ENCODE data around the gene DEAF1. TPM values are rescaled to one million over a fixed set of nuclear protein-coding genes. Genes with fewer than 3 reads are reported as not detected.

Gene DEAF1
- total and polyA plus RNA-seq, 2 experiments from 2014 or later = 88.6 to 90.0 TPM

DNA sequence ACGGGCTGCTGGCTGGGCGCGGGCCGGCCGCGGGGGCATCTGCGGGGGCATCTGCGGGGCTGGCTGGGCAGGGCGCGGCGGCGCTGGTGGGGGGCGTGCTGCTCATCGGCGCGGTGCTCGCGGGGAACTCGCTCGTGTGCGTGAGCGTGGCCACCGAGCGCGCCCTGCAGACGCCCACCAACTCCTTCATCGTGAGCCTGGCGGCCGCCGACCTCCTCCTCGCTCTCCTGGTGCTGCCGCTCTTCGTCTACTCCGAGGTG lies 57.8 kb downstream of the DEAF1 start:
- H3K27ac ChIP-seq = no peak overlapping the region
- H3K36me3 ChIP-seq = no peaks in the 10 kb centered on the region
- no peaks in the 10 kb centered on the region for H3K9me3 ChIP-seq (ENCODE audit: low read depth)
- DNase-seq (ENCODE audit: low read depth in 1 of 2, low spot score in 1 of 2) = no peak
- TF ChIP-seq, protein P1, sequence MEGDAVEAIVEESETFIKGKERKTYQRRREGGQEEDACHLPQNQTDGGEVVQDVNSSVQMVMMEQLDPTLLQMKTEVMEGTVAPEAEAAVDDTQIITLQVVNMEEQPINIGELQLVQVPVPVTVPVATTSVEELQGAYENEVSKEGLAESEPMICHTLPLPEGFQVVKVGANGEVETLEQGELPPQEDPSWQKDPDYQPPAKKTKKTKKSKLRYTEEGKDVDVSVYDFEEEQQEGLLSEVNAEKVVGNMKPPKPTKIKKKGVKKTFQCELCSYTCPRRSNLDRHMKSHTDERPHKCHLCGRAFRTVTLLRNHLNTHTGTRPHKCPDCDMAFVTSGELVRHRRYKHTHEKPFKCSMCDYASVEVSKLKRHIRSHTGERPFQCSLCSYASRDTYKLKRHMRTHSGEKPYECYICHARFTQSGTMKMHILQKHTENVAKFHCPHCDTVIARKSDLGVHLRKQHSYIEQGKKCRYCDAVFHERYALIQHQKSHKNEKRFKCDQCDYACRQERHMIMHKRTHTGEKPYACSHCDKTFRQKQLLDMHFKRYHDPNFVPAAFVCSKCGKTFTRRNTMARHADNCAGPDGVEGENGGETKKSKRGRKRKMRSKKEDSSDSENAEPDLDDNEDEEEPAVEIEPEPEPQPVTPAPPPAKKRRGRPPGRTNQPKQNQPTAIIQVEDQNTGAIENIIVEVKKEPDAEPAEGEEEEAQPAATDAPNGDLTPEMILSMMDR (IDR thresholded peaks at IDR 0.05; ENCODE audit: low read depth, low read length) = no peak
- peaks cover 25% of the 10 kb centered on the region for H3K4me1 ChIP-seq (ENCODE audit: low read depth)
- peak overlapping the region; percentile 12 for H3K4me3 ChIP-seq
- peaks cover 62% of the 10 kb centered on the region for H3K27me3 ChIP-seq

DNA sequence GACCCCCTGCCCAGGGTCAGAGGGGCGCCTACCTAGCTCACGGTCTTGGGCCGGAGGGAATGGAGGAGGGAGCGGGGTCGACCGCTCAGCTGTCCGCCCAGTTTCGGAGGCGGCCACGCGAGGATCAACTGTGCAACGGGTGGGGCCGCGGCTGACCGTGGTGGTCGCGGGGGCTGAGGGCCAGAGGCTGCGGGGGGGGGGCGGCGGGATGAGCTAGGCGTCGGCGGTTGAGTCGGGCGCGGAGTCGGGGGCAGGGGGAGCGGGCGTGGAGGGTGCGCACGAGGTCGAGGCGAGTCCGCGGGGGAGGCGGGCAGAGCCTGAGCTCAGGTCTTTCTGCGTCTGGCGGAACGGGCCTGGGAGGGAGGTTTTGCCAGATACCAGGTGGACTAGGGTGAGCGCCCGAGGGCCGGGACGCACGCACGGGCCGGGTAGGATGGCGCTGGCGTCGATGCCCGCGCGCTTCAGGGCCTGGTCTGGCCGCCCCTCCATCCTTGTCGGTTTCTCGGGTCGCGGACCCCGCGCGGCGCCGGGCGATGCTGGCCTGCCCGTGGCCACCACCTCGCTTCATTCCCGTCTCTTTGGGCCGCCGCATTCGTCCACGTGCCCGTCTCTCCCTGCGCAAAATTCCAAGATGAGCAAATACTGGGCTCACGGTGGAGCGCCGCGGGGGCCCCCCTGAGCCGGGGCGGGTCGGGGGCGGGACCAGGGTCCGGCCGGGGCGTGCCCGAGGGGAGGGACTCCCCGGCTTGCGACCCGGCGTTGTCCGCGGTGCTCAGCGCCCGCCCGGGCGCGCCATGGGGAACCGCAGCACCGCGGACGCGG lies 58.3 kb downstream of the DEAF1 start, which contains the start of gene DRD4:
Gene DRD4 (plus strand): TSS at position 759 of the 822 bp plus-strand sequence. CDS start 36 bp downstream, at position 795.
- no peaks in the 10 kb centered on the region for H3K36me3 ChIP-seq
- H3K9me3 ChIP-seq (ENCODE audit: low read depth) = no peaks in the 10 kb centered on the region
- H3K4me3 ChIP-seq = peak within 1 kb of the TSS; percentile 12
- H3K4me1 ChIP-seq (ENCODE audit: low read depth) = peaks cover 25% of the 10 kb centered on the region
- peaks cover 62% of the 10 kb centered on the region for H3K27me3 ChIP-seq
- DNase-seq (ENCODE audit: low read depth in 1 of 2, low spot score in 1 of 2) = peak; percentile 37 to 58
- no peak within 1 kb of the TSS for H3K27ac ChIP-seq
- TF ChIP-seq, protein P1 (IDR thresholded peaks at IDR 0.05; ENCODE audit: low read depth, low read length) = no peak

DNA sequence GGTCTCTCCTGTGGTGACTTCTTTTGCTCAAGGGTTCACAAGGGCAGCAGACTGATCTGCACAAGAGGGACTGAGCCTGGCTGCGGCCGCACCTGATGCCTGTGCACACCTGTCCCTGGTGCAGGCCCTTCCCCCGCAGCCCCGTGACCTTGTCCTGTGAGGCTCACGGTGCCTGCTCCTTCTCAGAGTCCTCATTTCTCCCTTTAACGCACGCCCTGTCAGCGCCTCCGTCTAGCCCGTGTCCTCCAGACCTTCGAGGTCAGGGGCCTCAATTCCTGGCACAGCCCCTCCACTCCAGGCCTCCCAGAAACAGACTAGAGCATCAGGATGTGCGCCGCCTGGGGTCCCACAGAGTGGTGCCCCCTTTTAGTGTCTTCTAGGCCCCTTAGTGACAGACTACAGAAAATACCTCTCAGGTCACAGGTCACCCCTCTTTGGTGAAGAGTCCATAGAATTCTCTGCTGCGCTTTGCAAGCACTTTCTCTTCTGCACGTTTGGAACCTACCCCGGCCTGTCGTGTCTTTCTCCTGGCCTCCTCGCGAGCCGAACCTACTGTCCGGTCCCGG lies 59.0 kb downstream of the DEAF1 start:
- no peaks in the 10 kb centered on the region for H3K36me3 ChIP-seq
- peaks cover 25% of the 10 kb centered on the region for H3K4me1 ChIP-seq (ENCODE audit: low read depth)
- H3K4me3 ChIP-seq = no peak overlapping the region
- no peak overlapping the region for H3K27ac ChIP-seq
- H3K9me3 ChIP-seq (ENCODE audit: low read depth) = no peaks in the 10 kb centered on the region
- DNase-seq (ENCODE audit: low read depth in 1 of 2, low spot score in 1 of 2) = no peak
- H3K27me3 ChIP-seq = peaks cover 62% of the 10 kb centered on the region
- TF ChIP-seq, protein P1 (IDR thresholded peaks at IDR 0.05; ENCODE audit: low read depth, low read length) = no peak

DNA sequence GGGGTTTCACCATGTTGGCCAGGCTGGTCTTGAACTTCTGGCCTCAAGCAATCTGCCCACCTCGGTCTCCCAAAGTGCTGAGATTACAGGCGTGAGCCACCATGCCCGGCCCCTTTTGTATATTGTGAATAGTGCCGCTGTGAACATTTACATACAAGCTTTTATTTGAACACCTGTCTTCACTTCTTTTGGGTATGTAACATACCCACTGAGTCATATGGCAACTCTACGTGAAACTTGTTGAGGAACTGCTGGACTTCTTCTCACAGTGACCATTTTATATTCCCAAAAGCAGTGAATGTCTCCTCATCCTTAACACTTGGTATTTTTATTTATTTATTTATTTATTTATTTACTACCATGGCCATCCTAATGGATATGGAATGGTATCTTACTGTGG lies 64.2 kb downstream of the DEAF1 start:
- H3K4me3 ChIP-seq = no peak overlapping the region
- no peak for DNase-seq (ENCODE audit: low read depth in 1 of 2, low spot score in 1 of 2)
- no peak overlapping the region for H3K27ac ChIP-seq
- H3K4me1 ChIP-seq (ENCODE audit: low read depth) = peaks cover 16% of the 10 kb centered on the region
- TF ChIP-seq, protein P1 (IDR thresholded peaks at IDR 0.05; ENCODE audit: low read depth, low read length) = no peak
- H3K36me3 ChIP-seq = no peaks in the 10 kb centered on the region
- H3K9me3 ChIP-seq (ENCODE audit: low read depth) = no peaks in the 10 kb centered on the region
- H3K27me3 ChIP-seq = peaks cover 16% of the 10 kb centered on the region

GRCh38 chr11:629237-629583 lies 65.8 kb downstream of the DEAF1 start:
- peak in 1 of 2 donors; percentile 77 for DNase-seq (ENCODE audit: low read depth in 1 of 2, low spot score in 1 of 2)
- H3K4me1 ChIP-seq (ENCODE audit: low read depth) = peaks cover 15% of the 10 kb centered on the region
- TF ChIP-seq, protein P1 (IDR thresholded peaks at IDR 0.05; ENCODE audit: low read depth, low read length) = no peak
- H3K9me3 ChIP-seq (ENCODE audit: low read depth) = no peaks in the 10 kb centered on the region
- no peaks in the 10 kb centered on the region for H3K36me3 ChIP-seq
- no peak overlapping the region for H3K4me3 ChIP-seq
- H3K27ac ChIP-seq = peak overlapping the region; percentile 90
- H3K27me3 ChIP-seq = peaks cover 2% of the 10 kb centered on the region

All from cardiac muscle cell (in vitro differentiated cells and primary cell).